NCI-H526 (cell line): Measurements from ENCODE around the gene GPR89A.
"Not testable (repeated sequence)": the region's sequence is repeated elsewhere in the genome, so short reads cannot be mapped to it uniquely, and the experiment has no call there.

Experiments
- DNase-seq, 2 experiments: peaks; one replicate each; lab custom pipeline; 2025; lab: John Stamatoyannopoulos, UW

The GPR89A gene

GRCh38 chr1:145717833-145718232 lies 110.0 kb downstream of the GPR89A start:
- no peak for DNase-seq

GRCh38 chr1:145718465-145718864 lies 110.7 kb downstream of the GPR89A start:
- not testable (repeated sequence) for DNase-seq

- no peak for DNase-seq
These were observed 111.7 kb downstream of the GPR89A start, which contains the start of gene CD160 for GRCh38 chr1:145719230-145720079. Gene CD160 (plus strand): TSS chr1:145719499. CDS start chr1:145728328, 8,829 bp downstream.
